Measurements from ENCODE around the gene ZNF442. TPM values are rescaled to one million over a fixed set of nuclear protein-coding genes. Genes with fewer than 3 reads are reported as not detected.

Gene ZNF442
- total and polyA plus RNA-seq, 4 donors, result 0.49 to 4.2 (median 1.8) TPM

DNA sequence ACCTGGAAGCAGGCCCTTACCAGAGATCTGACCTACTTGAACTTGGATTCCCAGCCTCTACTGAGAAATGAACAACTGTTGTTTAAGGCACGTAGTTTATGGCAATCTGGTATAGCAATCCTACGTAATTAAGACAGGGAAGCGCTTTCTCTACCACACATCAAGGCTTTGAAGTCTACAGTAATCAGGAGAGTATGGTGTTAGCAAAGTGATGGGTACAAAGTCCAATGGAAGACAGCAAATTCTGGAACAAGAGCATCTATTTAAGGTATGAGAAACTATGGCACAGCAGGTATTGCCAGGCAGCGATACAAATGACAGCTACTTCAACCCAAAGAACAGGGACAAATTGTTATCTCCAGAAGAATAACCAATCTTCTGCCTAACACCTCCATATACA lies 35.1 kb downstream of the ZNF442 start:
- H3K9ac ChIP-seq (ENCODE audit: low read depth in 1 of 2, low read length in 2 of 2), result peak overlapping the region in 1 of 2 donors; percentile 3

DNA sequence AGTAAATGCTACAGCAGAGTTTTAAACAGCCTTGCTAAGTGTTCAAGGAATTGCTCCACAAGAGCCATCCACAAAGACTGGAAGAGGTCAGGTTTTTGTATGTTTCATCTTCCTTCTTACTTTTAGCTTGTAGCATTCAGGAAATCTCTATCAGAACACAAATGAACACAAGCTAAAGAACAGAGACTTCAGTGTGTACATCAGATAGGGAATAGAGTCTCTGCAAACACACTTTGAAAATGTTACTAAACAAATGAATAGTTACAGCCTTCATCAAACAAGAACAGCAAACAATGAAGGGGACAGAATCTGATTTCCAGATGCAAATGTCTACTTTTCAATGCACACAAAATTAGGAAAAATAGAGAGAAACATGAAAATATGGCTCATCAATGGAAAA lies 39.8 kb downstream of the ZNF442 start:
- TF ChIP-seq FOXA2 (IDR thresholded peaks at IDR 0.05) (no peak), JUND (IDR thresholded peaks at IDR 0.05) (no peak), NR2F2 (IDR thresholded peaks at IDR 0.05) (no peak), HNF4G (IDR thresholded peaks at IDR 0.05) (no peak), FOXA1 (IDR thresholded peaks at IDR 0.05) (no peak), YY1 (IDR thresholded peaks at IDR 0.05) (no peak), RAD21 (IDR thresholded peaks at IDR 0.05) (no peak), EGR1 (IDR thresholded peaks at IDR 0.05; ENCODE audit: low read depth in 2 of 2) (no peak), HNF4A (conservative IDR thresholded peaks at IDR 0.05) (no peak), TAF1 (conservative IDR thresholded peaks at IDR 0.05) (no peak), RXRA (IDR thresholded peaks at IDR 0.05) (no peak)
- TF ChIP-seq, protein P1, sequence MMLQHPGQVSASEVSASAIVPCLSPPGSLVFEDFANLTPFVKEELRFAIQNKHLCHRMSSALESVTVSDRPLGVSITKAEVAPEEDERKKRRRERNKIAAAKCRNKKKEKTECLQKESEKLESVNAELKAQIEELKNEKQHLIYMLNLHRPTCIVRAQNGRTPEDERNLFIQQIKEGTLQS (IDR thresholded peaks at IDR 0.05), result no peak
- TF ChIP-seq, protein P2, sequence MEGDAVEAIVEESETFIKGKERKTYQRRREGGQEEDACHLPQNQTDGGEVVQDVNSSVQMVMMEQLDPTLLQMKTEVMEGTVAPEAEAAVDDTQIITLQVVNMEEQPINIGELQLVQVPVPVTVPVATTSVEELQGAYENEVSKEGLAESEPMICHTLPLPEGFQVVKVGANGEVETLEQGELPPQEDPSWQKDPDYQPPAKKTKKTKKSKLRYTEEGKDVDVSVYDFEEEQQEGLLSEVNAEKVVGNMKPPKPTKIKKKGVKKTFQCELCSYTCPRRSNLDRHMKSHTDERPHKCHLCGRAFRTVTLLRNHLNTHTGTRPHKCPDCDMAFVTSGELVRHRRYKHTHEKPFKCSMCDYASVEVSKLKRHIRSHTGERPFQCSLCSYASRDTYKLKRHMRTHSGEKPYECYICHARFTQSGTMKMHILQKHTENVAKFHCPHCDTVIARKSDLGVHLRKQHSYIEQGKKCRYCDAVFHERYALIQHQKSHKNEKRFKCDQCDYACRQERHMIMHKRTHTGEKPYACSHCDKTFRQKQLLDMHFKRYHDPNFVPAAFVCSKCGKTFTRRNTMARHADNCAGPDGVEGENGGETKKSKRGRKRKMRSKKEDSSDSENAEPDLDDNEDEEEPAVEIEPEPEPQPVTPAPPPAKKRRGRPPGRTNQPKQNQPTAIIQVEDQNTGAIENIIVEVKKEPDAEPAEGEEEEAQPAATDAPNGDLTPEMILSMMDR (IDR thresholded peaks at IDR 0.05; ENCODE audit: low read depth, low read length, missing input control), result no peak
- TF ChIP-seq, protein P3, sequence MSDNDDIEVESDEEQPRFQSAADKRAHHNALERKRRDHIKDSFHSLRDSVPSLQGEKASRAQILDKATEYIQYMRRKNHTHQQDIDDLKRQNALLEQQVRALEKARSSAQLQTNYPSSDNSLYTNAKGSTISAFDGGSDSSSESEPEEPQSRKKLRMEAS (IDR thresholded peaks at IDR 0.05), result no peak
- TF ChIP-seq, protein P4, sequence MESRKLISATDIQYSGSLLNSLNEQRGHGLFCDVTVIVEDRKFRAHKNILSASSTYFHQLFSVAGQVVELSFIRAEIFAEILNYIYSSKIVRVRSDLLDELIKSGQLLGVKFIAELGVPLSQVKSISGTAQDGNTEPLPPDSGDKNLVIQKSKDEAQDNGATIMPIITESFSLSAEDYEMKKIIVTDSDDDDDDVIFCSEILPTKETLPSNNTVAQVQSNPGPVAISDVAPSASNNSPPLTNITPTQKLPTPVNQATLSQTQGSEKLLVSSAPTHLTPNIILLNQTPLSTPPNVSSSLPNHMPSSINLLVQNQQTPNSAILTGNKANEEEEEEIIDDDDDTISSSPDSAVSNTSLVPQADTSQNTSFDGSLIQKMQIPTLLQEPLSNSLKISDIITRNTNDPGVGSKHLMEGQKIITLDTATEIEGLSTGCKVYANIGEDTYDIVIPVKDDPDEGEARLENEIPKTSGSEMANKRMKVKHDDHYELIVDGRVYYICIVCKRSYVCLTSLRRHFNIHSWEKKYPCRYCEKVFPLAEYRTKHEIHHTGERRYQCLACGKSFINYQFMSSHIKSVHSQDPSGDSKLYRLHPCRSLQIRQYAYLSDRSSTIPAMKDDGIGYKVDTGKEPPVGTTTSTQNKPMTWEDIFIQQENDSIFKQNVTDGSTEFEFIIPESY (IDR thresholded peaks at IDR 0.05), result no peak
- TF ChIP-seq, protein P5, sequence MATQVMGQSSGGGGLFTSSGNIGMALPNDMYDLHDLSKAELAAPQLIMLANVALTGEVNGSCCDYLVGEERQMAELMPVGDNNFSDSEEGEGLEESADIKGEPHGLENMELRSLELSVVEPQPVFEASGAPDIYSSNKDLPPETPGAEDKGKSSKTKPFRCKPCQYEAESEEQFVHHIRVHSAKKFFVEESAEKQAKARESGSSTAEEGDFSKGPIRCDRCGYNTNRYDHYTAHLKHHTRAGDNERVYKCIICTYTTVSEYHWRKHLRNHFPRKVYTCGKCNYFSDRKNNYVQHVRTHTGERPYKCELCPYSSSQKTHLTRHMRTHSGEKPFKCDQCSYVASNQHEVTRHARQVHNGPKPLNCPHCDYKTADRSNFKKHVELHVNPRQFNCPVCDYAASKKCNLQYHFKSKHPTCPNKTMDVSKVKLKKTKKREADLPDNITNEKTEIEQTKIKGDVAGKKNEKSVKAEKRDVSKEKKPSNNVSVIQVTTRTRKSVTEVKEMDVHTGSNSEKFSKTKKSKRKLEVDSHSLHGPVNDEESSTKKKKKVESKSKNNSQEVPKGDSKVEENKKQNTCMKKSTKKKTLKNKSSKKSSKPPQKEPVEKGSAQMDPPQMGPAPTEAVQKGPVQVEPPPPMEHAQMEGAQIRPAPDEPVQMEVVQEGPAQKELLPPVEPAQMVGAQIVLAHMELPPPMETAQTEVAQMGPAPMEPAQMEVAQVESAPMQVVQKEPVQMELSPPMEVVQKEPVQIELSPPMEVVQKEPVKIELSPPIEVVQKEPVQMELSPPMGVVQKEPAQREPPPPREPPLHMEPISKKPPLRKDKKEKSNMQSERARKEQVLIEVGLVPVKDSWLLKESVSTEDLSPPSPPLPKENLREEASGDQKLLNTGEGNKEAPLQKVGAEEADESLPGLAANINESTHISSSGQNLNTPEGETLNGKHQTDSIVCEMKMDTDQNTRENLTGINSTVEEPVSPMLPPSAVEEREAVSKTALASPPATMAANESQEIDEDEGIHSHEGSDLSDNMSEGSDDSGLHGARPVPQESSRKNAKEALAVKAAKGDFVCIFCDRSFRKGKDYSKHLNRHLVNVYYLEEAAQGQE (IDR thresholded peaks at IDR 0.05), result no peak
- H3K27ac ChIP-seq (ENCODE audit: low read depth in 1 of 2, low read length in 2 of 2), result no peak overlapping the region
- peaks cover 10 to 25% (median 16%) of the 10 kb centered on the region in 4 donors for H3K36me3 ChIP-seq (ENCODE audit: control insufficient read depth in 4 of 4, insufficient read depth in 3 of 4, low read depth in 1 of 4, low read length in 3 of 4)
- DNase-seq (ENCODE audit: low spot score), result no peak
- H3K9me3 ChIP-seq (ENCODE audit: control insufficient read depth in 4 of 4, low read length in 3 of 4), result peaks cover 0 to 17% (median 5%) of the 10 kb centered on the region in 4 donors
- H3K4me1 ChIP-seq (ENCODE audit: control insufficient read depth in 4 of 4, insufficient read depth in 4 of 4, low read length in 3 of 4), result peaks cover 4 to 23% (median 15%) of the 10 kb centered on the region in 4 donors
- H3K27me3 ChIP-seq (ENCODE audit: control insufficient read depth in 4 of 4, insufficient read depth in 4 of 4, low read length in 3 of 4), result no peaks in the 10 kb centered on the region
- no peak overlapping the region for H3K9ac ChIP-seq (ENCODE audit: low read depth in 1 of 2, low read length in 2 of 2)
- no peak overlapping the region for H3K4me3 ChIP-seq (ENCODE audit: low read depth in 1 of 3, low read length in 3 of 3)

More for the DNA sequence above, 35.1 kb downstream of the ZNF442 start:
- Histone ChIP-seq H3K4me3 (ENCODE audit: low read depth in 1 of 3, low read length in 3 of 3) (no peak overlapping the region), H3K27ac (ENCODE audit: low read depth in 1 of 2, low read length in 2 of 2) (peak overlapping the region; percentile 51 to 56), H3K4me1 (ENCODE audit: control insufficient read depth in 4 of 4, insufficient read depth in 4 of 4, low read length in 3 of 4) (peaks cover 8 to 46% (median 29%) of the 10 kb centered on the region in 4 donors), H3K36me3 (ENCODE audit: control insufficient read depth in 4 of 4, insufficient read depth in 3 of 4, low read depth in 1 of 4, low read length in 3 of 4) (no peaks in the 10 kb centered on the region), H3K9me3 (ENCODE audit: control insufficient read depth in 4 of 4, low read length in 3 of 4) (no peaks in the 10 kb centered on the region), H3K27me3 (ENCODE audit: control insufficient read depth in 4 of 4, insufficient read depth in 4 of 4, low read length in 3 of 4) (no peaks in the 10 kb centered on the region)
- peak; percentile 69 to 73 for TF ChIP-seq HNF4A (conservative IDR thresholded peaks at IDR 0.05)
- TF ChIP-seq, protein P3 (IDR thresholded peaks at IDR 0.05), result peak; percentile 17
- TF ChIP-seq SP1 (IDR thresholded peaks at IDR 0.05), result peak; percentile 50
- TF ChIP-seq YY1 (IDR thresholded peaks at IDR 0.05), result peak; percentile 48
- no peak for TF ChIP-seq HNF4G (IDR thresholded peaks at IDR 0.05)
- 56% methylated on average over 4 of the region's 4 CpGs for WGBS
- no peak for DNase-seq (ENCODE audit: low spot score)
